ENCODE measurements around the gene PKD2L1. TPM values are rescaled to one million over a fixed set of nuclear protein-coding genes. Genes with fewer than 3 reads are reported as not detected.
A peak's percentile ranks its signal among the peaks of the same experiment; 100 is the strongest.
"Not testable (repeated sequence)": the region's sequence is repeated elsewhere in the genome, so short reads cannot be mapped to it uniquely, and the experiment has no call there.

PKD2L1 gene
- total RNA-seq, 2 donors from 2014 or later: 0.44 TPM; not detected in 1

DNA sequence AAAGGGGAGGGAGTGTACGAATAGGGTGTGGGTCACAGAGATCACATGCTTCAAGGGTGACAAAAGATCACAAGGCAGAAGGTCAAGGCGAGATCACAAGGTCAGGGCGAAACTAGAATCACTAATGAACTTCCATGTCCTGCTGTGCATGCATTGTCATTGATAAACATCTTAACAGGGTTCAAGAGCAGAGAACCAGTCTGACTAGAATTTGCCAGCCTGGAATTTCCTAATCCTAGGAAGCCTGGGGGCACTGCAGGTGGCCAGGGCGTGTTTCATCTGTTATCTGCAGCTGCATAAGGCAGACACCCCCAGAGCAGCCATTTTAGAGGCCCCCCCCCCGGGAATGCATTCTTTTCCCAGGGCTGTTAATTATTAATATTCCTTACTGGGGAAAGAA, 28.9 kb downstream of the PKD2L1 start:
- ATAC-seq; DNase-seq; intact Hi-C loops (cut with DNase I): not testable (repeated sequence)

DNA sequence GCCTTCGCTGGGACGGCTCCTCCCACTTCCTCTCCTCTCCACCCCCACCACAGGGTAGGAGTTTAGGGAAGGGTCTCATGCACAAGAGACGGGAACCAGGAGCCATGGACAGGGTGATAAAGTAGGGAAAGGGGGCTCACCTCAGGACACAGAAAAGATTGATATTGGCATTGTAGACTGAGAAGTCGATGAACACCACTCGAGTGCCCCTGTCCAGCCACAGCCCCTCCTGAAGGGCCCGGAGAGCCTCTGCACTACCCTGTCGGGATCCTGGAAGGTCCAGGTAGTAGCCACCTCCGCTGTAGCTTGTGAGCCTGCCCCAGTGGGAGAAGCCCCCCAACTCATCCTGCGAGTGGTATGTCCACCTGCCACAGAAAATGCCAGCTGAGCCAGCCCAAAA, 32.8 kb downstream of the PKD2L1 start:
- no peak for DNase-seq
- ATAC-seq: no peak
- intact Hi-C loops (cut with DNase I): no loop called here

DNA sequence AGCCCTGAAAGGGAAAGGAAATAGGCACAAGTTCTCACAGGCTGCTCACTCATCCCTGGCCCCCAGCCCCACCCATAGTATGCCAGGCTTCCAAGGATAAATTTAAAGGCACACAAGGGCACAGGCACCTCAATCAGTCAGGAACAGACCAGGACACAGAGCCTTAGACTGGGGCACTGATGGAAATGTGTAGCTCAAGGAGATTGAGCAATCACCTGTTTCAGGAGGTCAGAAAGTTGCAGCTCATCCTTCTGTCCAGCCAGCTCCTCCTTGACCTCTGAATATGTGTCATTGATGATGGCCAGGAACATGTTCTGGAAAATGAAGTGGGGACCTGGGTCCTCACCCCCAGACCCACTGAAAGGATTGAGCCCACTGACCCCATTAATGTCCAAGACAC, 37.0 kb downstream of the PKD2L1 start:
- ATAC-seq: no peak
- intact Hi-C loops (cut with DNase I): no loop called here
- no peak for DNase-seq

DNA sequence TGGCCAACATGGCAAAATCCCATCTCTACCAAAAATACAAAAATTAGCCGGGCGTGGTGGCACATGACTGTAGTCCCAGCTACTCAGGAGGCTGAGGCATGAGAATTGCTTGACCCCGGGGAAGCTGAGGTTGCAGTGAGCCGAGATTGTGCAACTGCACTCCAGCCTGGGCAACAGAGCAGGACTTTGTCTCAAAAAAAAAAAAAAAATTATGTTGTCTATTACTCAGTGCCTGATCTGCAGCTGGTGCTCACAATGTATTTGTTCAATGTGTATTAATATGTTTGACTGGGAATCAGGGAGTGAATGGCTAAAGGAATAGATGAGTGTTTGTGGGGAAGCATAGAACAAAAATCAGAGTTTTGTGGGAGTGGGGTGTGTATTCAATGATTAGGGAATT, 37.7 kb downstream of the PKD2L1 start:
- intact Hi-C loops (cut with DNase I); DNase-seq: not testable (repeated sequence)
- ATAC-seq: peak in 1 of 2 donors; percentile 34

- DNase-seq: no peak
- ATAC-seq: no peak
- intact Hi-C loops (cut with DNase I): no loop called here
Observed at GRCh38 chr10:100291356-100291755, 38.7 kb downstream of the PKD2L1 start.

- intact Hi-C loops (cut with DNase I): no loop called here
- DNase-seq: no peak
- no peak for ATAC-seq
Observed at GRCh38 chr10:100289641-100290040, 40.4 kb downstream of the PKD2L1 start.

DNA sequence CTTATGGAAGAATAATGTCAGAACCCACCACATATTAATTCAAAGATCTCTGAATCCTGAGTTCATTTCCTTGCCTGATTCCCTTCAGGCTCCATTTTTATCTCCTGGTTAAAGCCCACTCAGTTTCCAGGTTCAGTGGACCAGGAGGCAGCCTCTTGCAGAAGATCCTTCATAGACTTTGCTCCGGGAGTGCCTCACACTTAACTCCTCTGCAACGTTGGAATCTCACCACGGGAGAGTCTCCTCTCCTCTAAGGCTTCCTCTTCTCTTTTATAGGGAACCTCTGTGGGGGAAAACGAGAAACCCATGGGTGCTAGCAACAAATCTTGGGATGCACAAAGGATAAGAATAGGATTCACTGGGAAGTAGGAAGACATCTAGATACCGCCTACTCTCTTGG, 41.8 kb downstream of the PKD2L1 start:
- DNase-seq (no peak), ATAC-seq (no peak)
- intact Hi-C loops (cut with DNase I): no loop called here

GRCh38 chr10:100287756-100288155, 42.3 kb downstream of the PKD2L1 start:
- intact Hi-C loops (cut with DNase I): no loop called here
- DNase-seq (no peak), ATAC-seq (no peak)

DNA sequence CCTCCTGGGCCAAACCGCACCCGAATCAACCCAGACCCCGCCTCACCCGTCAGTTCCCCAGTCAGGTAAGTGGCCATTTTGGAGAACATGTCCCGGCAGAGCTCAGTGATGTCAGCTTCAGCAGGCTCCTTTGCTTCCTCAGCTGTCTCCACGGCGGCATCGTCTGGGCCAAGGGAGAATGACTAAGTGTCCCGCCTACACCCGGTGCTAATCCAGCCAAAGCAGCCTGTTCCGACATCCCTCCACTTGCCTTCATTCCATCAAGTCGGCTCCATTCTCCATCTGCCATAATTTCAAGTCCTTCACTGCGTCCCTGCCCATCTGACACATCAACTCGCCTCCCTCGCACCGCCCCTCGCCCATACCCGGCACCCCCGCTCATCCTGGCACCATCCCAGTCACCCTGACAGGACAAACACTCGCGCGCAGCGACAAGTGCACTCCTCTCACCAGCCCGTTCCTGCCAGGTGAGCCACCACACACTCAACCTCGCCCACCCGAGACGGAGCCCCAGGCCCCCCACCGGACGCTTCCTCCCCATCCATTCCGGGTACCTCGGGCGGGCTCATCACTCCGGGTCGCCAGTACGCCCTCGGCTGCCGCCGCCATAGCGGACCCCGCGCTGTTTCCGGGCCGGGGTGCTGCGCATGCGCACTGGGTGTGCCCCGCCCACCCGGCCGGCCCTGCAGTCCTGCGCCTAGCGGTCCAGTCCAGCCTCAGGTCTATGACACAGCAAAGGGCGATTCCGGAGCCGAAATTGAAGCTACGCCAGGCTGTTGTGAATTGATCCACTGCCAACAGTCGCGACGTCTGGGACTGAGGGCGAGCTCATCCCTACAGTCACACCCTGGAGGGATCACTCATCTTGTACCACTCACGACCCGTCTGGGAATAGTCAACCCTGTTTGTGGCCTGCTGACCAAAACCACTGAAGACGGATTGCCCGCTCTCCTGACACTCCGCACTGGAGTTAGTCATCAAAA, 43.7 kb downstream of the PKD2L1 start, which contains the start of gene BLOC1S2:
TSS of gene BLOC1S2 (minus strand) at position 630 of the 983 bp plus-strand sequence. CDS start at position 609, 21 bp downstream.
- peak; percentile 88 for DNase-seq
- intact Hi-C loops (cut with DNase I): no loop called here
- peak; percentile 98 for ATAC-seq

- DNase-seq; ATAC-seq; intact Hi-C loops (cut with DNase I): not testable (repeated sequence)
Observed at GRCh38 chr10:100285326-100285725, 44.7 kb downstream of the PKD2L1 start.

DNA sequence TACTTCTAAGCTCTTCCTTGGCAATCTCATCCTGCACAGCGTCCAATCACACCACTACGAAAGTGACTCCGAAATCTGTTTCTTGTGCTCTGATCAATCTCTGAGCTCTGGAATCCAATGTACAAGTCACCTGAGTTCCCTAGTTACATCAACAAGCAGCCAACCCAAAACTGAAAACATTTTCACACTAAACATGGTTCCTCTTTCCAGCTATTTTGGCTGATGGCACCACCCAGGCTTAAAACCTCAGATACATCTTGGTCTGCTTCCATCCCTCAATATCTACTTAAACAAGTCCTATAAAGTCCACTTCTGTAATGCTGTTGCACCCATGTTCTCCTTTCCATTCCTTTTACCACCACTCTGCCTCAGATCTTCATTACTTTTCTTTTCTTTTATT, 47.1 kb downstream of the PKD2L1 start:
- DNase-seq: no peak
- intact Hi-C loops (cut with DNase I): no loop called here
- no peak for ATAC-seq

DNA sequence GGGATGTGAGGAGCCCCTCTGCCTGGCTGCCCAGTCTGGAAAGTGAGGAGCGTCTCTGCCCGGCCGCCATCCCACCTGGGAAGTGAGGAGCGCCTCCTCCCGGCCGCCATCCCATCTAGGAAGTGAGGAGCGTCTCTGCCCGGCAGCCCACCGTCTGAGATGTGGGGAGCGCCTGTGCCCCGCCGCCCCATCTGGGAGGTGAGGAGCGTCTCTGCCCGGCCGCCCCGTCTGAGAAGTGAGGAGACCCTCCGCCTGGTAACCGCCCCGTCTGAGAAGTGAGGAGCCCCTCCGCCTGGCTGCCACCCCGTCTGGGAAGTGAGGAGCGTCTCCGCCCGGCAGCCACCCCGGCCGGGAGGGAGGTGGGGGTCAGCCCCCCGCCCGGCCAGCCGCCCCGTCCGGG, 53.1 kb downstream of the PKD2L1 start:
- intact Hi-C loops (cut with DNase I); DNase-seq; ATAC-seq: not testable (repeated sequence)

- intact Hi-C loops (cut with DNase I): no loop called here
- peak; percentile 89 for DNase-seq
- ATAC-seq: peak; percentile 96
Observed at GRCh38 chr10:100267239-100268104, 62.6 kb downstream of the PKD2L1 start, which contains the start of gene CWF19L1. CWF19L1 (minus strand) TSS chr10:100267638; CDS start chr10:100267593, 45 bp downstream.

DNA sequence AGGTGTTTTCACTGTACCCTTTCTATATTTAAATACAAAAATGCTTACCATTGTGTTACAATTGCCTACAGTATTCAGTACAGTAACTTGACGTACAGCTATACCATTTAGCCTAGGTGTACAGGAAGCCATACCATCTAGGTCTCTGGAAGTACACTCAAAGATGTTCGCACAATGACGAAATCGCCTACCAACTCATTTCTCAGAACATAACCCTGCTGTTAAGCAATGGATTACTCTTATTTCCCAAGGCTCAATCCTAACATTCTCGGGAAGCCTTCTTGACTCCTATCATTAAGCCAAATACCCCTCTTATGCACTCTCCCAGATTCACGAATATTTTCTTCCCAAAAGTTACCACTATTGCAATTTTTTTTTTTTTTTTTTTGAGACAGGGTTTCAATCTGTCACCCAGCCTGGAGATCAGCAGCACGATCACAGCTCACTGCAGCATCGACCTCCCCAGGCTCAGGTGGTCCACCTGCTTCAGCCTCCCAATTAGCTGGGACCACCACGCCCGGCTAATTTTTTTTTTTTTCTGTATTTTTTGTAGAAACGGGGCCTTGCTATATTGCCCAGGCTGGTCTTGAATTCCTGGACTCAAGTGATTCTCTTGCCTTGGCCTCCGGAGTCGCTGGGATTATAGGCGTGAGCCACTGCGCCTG, 64.1 kb downstream of the PKD2L1 start:
- ATAC-seq (no peak), DNase-seq (no peak)
- intact Hi-C loops (cut with DNase I): no loop called here

DNA sequence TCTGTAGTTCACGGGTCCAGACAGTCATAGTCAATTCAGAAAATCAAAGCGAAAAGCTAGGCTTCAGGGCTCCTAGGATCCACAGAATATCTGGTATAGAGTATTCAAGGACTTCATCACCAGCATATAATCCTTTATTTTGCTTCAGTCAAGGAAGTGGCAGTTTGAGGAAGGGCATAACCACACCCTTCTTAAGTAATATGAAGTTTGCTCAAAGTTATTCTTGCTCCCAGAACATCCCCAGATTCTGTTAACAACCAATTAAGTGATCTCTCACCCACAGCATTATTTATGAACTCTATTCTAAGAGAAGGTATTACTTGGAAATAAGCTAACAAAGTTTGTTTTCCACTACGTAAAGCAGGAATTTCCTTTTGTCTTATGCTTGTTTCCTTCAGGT, 75.8 kb downstream of the PKD2L1 start:
- ATAC-seq (no peak), DNase-seq (no peak)
- intact Hi-C loops (cut with DNase I): no loop called here

DNA sequence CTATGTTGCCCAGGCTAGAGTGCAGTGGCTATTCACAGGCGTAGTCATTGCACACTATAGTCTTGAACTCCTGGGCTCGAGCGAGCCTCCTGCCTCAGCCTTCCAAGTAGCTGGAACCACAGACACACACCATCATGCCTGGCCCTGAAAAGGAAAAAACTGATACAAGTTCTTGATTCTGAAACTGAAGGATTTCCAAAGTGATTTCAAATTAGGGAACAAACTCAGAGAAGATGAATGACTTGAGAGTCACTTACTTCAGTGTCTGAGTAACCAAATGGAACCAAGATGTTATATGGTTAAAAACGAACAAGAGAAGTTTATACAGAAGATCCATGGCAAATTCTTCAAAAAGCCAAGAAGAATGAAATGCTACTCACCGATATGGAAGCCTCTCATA, 77.0 kb downstream of the PKD2L1 start:
- ATAC-seq: no peak
- intact Hi-C loops (cut with DNase I): no loop called here

GRCh38 chr10:100248820-100249219, 81.2 kb downstream of the PKD2L1 start:
- intact Hi-C loops (cut with DNase I): no loop called here
- DNase-seq (no peak), ATAC-seq (no peak)

More for the DNA sequence above, 77.0 kb downstream of the PKD2L1 start:
- no peak for DNase-seq

GRCh38 chr10:100245484-100246220, 84.4 kb downstream of the PKD2L1 start:
- peak in 1 of 2 donors; percentile 87 for ATAC-seq

More at GRCh38 chr10:100245484-100246220, 84.4 kb downstream of the PKD2L1 start:
- intact Hi-C loops (cut with DNase I): no loop called here
- no peak for DNase-seq

Measured in left cardiac atrium (tissue), 4 donors.